Omental fat pad (tissue), 4 donors: ENCODE data around the gene NPAS3. TPM values are rescaled to one million over a fixed set of nuclear protein-coding genes. Genes with fewer than 3 reads are reported as not detected.

Experiments
- ATAC-seq: fragments of 150-250 bp; one replicate; pipeline ENCODE4 v1.9.1; 2016; ENCODE audit warnings: mild to moderate bottlenecking, moderate library complexity; ENCODE audit not compliant: low FRiP score
- DNase-seq: peaks from one replicate; pipeline ENCODE4 v3.0.0-alpha.2; 2019; ENCODE audit warnings: low spot score
- CTCF ChIP-seq, 3 donors: fragments of 450-650 bp; IDR thresholded peaks; one replicate each; pipeline ENCODE4 v1.5.1; 2016 to 2017; ENCODE audit warnings: antibody characterized with exemption in 3 of 3, mild to moderate bottlenecking in 3 of 3, moderate library complexity in 2 of 3
- total RNA-seq, 4 donors: library from RNA; depleted of rRNA; stranded (reverse); fragments of >200 nt; gene quantifications; one replicate each; pipeline ENCODE4 v1.1.0, GENCODE V29; 2016

NPAS3 gene
- total RNA-seq, 4 donors from 2014 or later = 0.79 to 6.0 (median 2.5) TPM

- no peak for ATAC-seq
Observed at GRCh38 chr14:33430414-33431035, 491.8 kb downstream of the NPAS3 start.

GRCh38 chr14:33432407-33433023 is 493.8 kb downstream of the NPAS3 start:
- TF ChIP-seq CTCF (IDR thresholded peaks at IDR 0.05) = no peak

More at GRCh38 chr14:33430414-33431035, 491.8 kb downstream of the NPAS3 start:
- no peak for TF ChIP-seq CTCF (IDR thresholded peaks at IDR 0.05)
- DNase-seq = no peak

GRCh38 chr14:33433396-33433795 is 494.7 kb downstream of the NPAS3 start:
- no peak for ATAC-seq
- DNase-seq = no peak
- no peak for TF ChIP-seq CTCF (IDR thresholded peaks at IDR 0.05)

More at GRCh38 chr14:33432407-33433023, 493.8 kb downstream of the NPAS3 start:
- ATAC-seq (no peak), DNase-seq (no peak)

- ATAC-seq = no peak
- TF ChIP-seq CTCF (IDR thresholded peaks at IDR 0.05) = no peak
- DNase-seq = no peak
Observed at GRCh38 chr14:33435911-33436689, 497.4 kb downstream of the NPAS3 start.

GRCh38 chr14:33441633-33442032 is 503.0 kb downstream of the NPAS3 start:
- ATAC-seq (no peak), DNase-seq (no peak)
- TF ChIP-seq CTCF (IDR thresholded peaks at IDR 0.05) = no peak

GRCh38 chr14:33444136-33444535 is 505.5 kb downstream of the NPAS3 start:
- no peak for ATAC-seq

More at GRCh38 chr14:33444136-33444535, 505.5 kb downstream of the NPAS3 start:
- TF ChIP-seq CTCF (IDR thresholded peaks at IDR 0.05) = no peak
- DNase-seq = no peak
